Progenitor cell of endocrine pancreas (in vitro differentiated cells): Measurements from ENCODE around the gene VEPH1. TPM values are rescaled to one million over a fixed set of nuclear protein-coding genes. Genes with fewer than 3 reads are reported as not detected.

ENCODE experiments used
- DNase-seq: peaks from one replicate; pipeline ENCODE4 v3.0.0; 2021; ENCODE audit warnings: low spot score; ENCODE audit not compliant: unreplicated experiment
- H3K27ac Mint-ChIP-seq: 2 replicates; pipeline ENCODE4 v1.8.0; 2021; ENCODE audit warnings: mild to moderate bottlenecking, moderate library complexity, mixed read lengths
- H3K27me3 Mint-ChIP-seq: 2 replicates; pipeline ENCODE4 v1.8.0; 2021; ENCODE audit warnings: mixed read lengths
- H3K36me3 Mint-ChIP-seq: 2 replicates; pipeline ENCODE4 v1.8.0; 2022; ENCODE audit warnings: mixed read lengths; ENCODE audit not compliant: insufficient read depth
- H3K4me1 Mint-ChIP-seq: 2 replicates; pipeline ENCODE4 v1.8.0; 2021; ENCODE audit warnings: low read depth, mixed read lengths
- H3K4me3 Mint-ChIP-seq: 2 replicates; pipeline ENCODE4 v1.8.0; 2021; ENCODE audit warnings: low read depth, mild to moderate bottlenecking, moderate library complexity, mixed read lengths
- H3K9me3 Mint-ChIP-seq: 2 replicates; pipeline ENCODE4 v1.8.0; 2021; ENCODE audit warnings: low read depth, mixed read lengths
- total RNA-seq: library from RNA; stranded (reverse); gene quantifications from 2 replicates; pipeline ENCODE4 v1.2.1, GENCODE V29; 2021
- TF ChIP-seq, protein P1 (sequence below): fragments of 200-600 bp; sonication (generic); IDR thresholded peaks from one replicate; pipeline ENCODE4 v1.5.0; 2021; ENCODE audit warnings: antibody characterized with exemption, mild to moderate bottlenecking; ENCODE audit not compliant: unreplicated experiment

Gene VEPH1
- total RNA-seq, 1 donor from 2014 or later, result 12.3 TPM

DNA sequence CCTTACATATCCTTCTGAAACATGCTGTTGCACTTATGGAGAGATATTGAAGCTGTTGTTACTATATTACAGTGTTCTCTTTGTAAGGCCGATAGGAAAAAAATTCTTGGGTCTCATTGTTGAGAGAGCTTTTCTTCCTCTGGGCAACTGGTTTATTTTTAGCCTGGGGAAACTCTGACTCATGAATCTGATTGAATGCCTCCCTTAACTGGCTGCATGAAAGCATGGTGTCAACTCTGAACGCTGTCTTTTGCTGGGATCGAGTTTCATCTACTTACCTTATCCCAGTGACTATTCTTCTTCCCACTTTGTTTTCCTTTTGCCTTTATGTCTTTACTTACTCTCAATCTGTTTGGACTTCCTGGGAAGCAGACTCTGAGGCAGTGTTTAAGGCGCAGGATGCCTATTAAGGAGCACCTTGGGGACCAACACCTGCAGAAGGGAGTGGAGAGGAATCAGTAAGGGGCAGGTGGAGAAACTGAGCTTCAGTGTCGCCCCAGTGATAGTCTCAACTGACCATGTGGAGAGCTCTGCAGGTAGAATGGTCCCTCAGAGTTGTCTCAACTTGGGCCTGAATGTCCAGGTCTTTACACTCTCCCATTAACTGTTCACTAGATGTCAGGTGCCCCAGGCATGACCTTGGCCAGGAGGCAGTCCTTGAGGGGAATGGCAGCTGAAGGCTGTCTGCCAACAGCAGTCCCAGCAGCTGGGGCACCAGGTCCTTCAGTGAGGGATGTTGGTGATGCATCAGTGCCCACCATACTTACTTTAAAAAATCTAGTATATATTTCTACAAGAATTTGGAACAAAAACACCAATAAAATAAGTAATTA lies 254.4 kb downstream of the VEPH1 start:
- H3K27ac Mint-ChIP-seq, result peak overlapping the region; percentile 77
- no peaks in the 10 kb centered on the region for H3K27me3 Mint-ChIP-seq
- DNase-seq, result no peak
- TF ChIP-seq, protein P1, sequence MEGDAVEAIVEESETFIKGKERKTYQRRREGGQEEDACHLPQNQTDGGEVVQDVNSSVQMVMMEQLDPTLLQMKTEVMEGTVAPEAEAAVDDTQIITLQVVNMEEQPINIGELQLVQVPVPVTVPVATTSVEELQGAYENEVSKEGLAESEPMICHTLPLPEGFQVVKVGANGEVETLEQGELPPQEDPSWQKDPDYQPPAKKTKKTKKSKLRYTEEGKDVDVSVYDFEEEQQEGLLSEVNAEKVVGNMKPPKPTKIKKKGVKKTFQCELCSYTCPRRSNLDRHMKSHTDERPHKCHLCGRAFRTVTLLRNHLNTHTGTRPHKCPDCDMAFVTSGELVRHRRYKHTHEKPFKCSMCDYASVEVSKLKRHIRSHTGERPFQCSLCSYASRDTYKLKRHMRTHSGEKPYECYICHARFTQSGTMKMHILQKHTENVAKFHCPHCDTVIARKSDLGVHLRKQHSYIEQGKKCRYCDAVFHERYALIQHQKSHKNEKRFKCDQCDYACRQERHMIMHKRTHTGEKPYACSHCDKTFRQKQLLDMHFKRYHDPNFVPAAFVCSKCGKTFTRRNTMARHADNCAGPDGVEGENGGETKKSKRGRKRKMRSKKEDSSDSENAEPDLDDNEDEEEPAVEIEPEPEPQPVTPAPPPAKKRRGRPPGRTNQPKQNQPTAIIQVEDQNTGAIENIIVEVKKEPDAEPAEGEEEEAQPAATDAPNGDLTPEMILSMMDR, result no peak
- H3K9me3 Mint-ChIP-seq, result peaks cover 8% of the 10 kb centered on the region
- peaks cover 3% of the 10 kb centered on the region for H3K4me1 Mint-ChIP-seq
- no peaks in the 10 kb centered on the region for H3K36me3 Mint-ChIP-seq
- H3K4me3 Mint-ChIP-seq, result no peak overlapping the region

GRCh38 chr3:157247391-157247790 lies 255.8 kb downstream of the VEPH1 start:
- TF ChIP-seq, protein P1, result no peak
- Mint-ChIP-seq H3K9me3 (peaks cover 4% of the 10 kb centered on the region), H3K27me3 (no peaks in the 10 kb centered on the region), H3K27ac (no peak overlapping the region), H3K36me3 (no peaks in the 10 kb centered on the region), H3K4me1 (peaks cover 3% of the 10 kb centered on the region), H3K4me3 (no peak overlapping the region)
- no peak for DNase-seq

DNA sequence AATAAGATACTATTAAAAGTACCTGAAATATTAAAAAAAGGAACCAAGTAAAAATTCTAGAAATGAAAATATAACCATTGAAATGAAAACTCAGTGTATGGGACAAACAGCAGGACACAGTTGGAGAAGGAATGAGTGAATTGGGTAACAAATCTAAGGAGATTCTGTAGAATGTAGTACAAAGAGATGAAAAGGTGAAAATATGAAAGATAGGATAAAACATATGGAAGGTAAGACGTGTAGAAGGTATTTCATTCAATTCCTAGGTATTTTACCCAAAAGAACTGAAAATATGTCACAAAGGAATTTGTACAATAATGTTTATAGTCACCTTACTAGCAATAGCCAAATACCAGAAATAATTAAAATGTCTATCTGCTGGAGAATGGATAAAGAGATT lies 260.4 kb downstream of the VEPH1 start:
- H3K27me3 Mint-ChIP-seq, result no peaks in the 10 kb centered on the region
- H3K27ac Mint-ChIP-seq, result no peak overlapping the region
- no peaks in the 10 kb centered on the region for H3K36me3 Mint-ChIP-seq
- no peak for DNase-seq
- H3K4me3 Mint-ChIP-seq, result no peak overlapping the region
- TF ChIP-seq, protein P1, result no peak
- no peaks in the 10 kb centered on the region for H3K4me1 Mint-ChIP-seq
- no peaks in the 10 kb centered on the region for H3K9me3 Mint-ChIP-seq

GRCh38 chr3:157241599-157241998 lies 261.6 kb downstream of the VEPH1 start:
- Mint-ChIP-seq H3K4me1 (no peaks in the 10 kb centered on the region), H3K4me3 (no peak overlapping the region), H3K27ac (no peak overlapping the region), H3K36me3 (no peaks in the 10 kb centered on the region), H3K9me3 (no peaks in the 10 kb centered on the region), H3K27me3 (no peaks in the 10 kb centered on the region)
- no peak for DNase-seq
- TF ChIP-seq, protein P1, result no peak

GRCh38 chr3:157240408-157240807 lies 262.8 kb downstream of the VEPH1 start:
- H3K36me3 Mint-ChIP-seq, result no peaks in the 10 kb centered on the region
- TF ChIP-seq, protein P1, result no peak
- H3K4me1 Mint-ChIP-seq, result no peaks in the 10 kb centered on the region
- H3K9me3 Mint-ChIP-seq, result no peaks in the 10 kb centered on the region
- no peak overlapping the region for H3K27ac Mint-ChIP-seq
- no peaks in the 10 kb centered on the region for H3K27me3 Mint-ChIP-seq
- no peak overlapping the region for H3K4me3 Mint-ChIP-seq
- DNase-seq, result no peak
